Osteoblast (primary cell): Measurements from ENCODE around the gene RTTN. TPM values are rescaled to one million over a fixed set of nuclear protein-coding genes. Genes with fewer than 3 reads are reported as not detected.

ENCODE experiments used
- DNase-seq: peaks from one replicate; pipeline ENCODE4 v3.0.0; 2011; ENCODE audit warnings: low spot score, mixed read lengths; ENCODE audit not compliant: insufficient read length; ENCODE audit errors: missing footprints
- H2AFZ ChIP-seq: 2 replicates; pipeline ENCODE4 v1.6.0; 2011; ENCODE audit warnings: mild to moderate bottlenecking, low read length
- H3K27ac ChIP-seq: 2 replicates; pipeline ENCODE4 v1.5.1; 2011; ENCODE audit warnings: mild to moderate bottlenecking, low read depth, low read length, moderate library complexity
- H3K27me3 ChIP-seq: 2 replicates; pipeline ENCODE4 v1.6.0; 2012; ENCODE audit warnings: mild to moderate bottlenecking, control low read depth, inconsistent platforms, low read length, moderate library complexity; ENCODE audit not compliant: insufficient read depth
- H3K36me3 ChIP-seq: 2 replicates; pipeline ENCODE4 v1.5.1; 2011; ENCODE audit warnings: mild to moderate bottlenecking, low read length, control low read depth, moderate library complexity; ENCODE audit not compliant: insufficient read depth
- H3K4me1 ChIP-seq: 2 replicates; pipeline ENCODE4 v1.5.1; 2011; ENCODE audit warnings: mild to moderate bottlenecking, low read length, control low read depth, moderate library complexity; ENCODE audit not compliant: insufficient read depth
- H3K4me2 ChIP-seq: 2 replicates; pipeline ENCODE4 v1.6.0; 2011; ENCODE audit warnings: mild to moderate bottlenecking, low read length; ENCODE audit not compliant: insufficient read depth
- H3K4me3 ChIP-seq: fragments of 200-600 bp; sonication (generic); 3 replicates; pipeline ENCODE4 v1.5.1; 2012; ENCODE audit warnings: mild to moderate bottlenecking, low read length, inconsistent platforms; ENCODE audit not compliant: insufficient read depth
- H3K79me2 ChIP-seq: 2 replicates; pipeline ENCODE4 v1.6.0; 2012; ENCODE audit warnings: mild to moderate bottlenecking, low read length, control low read depth, inconsistent platforms; ENCODE audit not compliant: insufficient read depth
- H3K9me3 ChIP-seq: 2 replicates; pipeline ENCODE4 v1.5.1; 2011; ENCODE audit warnings: low read depth, low read length, control low read depth
- H4K20me1 ChIP-seq: 2 replicates; pipeline ENCODE4 v1.6.0; 2012; ENCODE audit warnings: mild to moderate bottlenecking, low read length, control low read depth; ENCODE audit not compliant: insufficient read depth
- total RNA-seq: library from RNA; depleted of rRNA; stranded (reverse); fragments of >200 nt; gene quantifications from 2 replicates; pipeline ENCODE4 v1.2.3, GENCODE V29; 2012
- TF ChIP-seq, protein P1 (sequence below): IDR thresholded peaks from 2 replicates; pipeline ENCODE4 v1.5.1; 2011; ENCODE audit warnings: mild to moderate bottlenecking, low read depth, low read length, moderate library complexity; ENCODE audit errors: extremely low read depth

Gene RTTN
- total RNA-seq, 1 donor: 11.2 TPM

DNA sequence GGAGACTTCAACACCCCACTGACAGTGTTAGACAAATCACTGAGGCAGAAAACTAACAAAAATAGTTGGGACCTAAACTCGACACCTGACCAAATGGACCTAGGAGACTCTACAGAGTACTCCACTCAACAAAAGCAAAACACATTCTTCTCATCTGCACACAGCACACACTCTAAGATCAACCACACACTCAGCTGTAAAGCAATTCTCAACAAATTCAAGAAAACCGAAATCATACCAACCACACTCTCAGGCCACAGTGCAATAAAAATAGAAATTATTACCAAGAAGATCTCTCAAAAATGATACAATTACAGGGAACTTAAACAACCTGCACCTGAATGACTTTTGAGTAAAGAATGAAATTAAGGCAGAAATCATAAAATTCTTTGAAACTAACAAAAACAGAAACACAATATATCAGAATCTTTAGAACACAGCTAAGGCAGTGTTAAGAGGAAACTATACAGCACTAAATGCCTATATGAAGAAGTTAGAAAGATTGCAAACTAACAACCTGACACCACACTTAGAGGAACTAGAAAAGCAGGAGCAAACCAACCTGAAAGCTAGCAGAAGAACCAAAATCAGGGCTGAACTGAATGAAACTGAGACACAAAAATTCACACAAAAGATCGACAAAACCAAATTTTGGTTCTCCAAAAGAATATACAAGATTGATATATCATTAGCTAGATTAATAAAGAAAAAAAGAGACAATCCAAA lies 46.3 kb downstream of the RTTN start:
- TF ChIP-seq, protein P1, sequence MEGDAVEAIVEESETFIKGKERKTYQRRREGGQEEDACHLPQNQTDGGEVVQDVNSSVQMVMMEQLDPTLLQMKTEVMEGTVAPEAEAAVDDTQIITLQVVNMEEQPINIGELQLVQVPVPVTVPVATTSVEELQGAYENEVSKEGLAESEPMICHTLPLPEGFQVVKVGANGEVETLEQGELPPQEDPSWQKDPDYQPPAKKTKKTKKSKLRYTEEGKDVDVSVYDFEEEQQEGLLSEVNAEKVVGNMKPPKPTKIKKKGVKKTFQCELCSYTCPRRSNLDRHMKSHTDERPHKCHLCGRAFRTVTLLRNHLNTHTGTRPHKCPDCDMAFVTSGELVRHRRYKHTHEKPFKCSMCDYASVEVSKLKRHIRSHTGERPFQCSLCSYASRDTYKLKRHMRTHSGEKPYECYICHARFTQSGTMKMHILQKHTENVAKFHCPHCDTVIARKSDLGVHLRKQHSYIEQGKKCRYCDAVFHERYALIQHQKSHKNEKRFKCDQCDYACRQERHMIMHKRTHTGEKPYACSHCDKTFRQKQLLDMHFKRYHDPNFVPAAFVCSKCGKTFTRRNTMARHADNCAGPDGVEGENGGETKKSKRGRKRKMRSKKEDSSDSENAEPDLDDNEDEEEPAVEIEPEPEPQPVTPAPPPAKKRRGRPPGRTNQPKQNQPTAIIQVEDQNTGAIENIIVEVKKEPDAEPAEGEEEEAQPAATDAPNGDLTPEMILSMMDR: no peak
- no peaks in the 10 kb centered on the region for H3K9me3 ChIP-seq
- DNase-seq: no peak
- no peaks in the 10 kb centered on the region for H3K27me3 ChIP-seq
- H3K4me3 ChIP-seq: no peak overlapping the region
- peaks cover 11% of the 10 kb centered on the region for H3K4me1 ChIP-seq
- no peak overlapping the region for H3K4me2 ChIP-seq
- H3K36me3 ChIP-seq: peaks cover 7% of the 10 kb centered on the region
- peaks cover 5% of the 10 kb centered on the region for H3K79me2 ChIP-seq
- no peak overlapping the region for H3K27ac ChIP-seq
- H4K20me1 ChIP-seq: no peaks in the 10 kb centered on the region
- H2AFZ ChIP-seq: no peak overlapping the region

DNA sequence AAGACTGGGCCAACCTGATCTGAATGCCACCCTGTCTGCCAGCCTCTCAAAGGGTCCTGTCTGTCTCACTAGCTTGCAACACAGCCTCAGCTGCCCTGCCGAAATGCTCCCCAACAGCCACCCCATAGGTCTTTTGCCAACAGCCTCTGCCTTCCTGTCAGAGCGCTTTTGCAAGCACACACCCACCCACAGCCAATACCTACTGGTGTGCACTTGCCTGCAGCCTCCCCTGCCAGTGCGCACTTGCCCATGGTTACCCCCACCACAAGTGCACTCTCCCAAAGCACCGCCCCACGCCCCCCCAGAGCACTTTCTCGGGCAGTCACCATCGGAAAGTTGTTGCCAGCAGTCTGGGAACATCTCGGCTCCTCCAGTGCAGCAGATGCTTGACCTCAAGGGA lies 48.6 kb downstream of the RTTN start:
- TF ChIP-seq, protein P1: no peak
- Histone ChIP-seq H3K4me3 (no peak overlapping the region), H3K36me3 (no peaks in the 10 kb centered on the region), H3K9me3 (no peaks in the 10 kb centered on the region), H3K27me3 (no peaks in the 10 kb centered on the region), H4K20me1 (no peaks in the 10 kb centered on the region), H3K79me2 (peaks cover 5% of the 10 kb centered on the region), H3K4me1 (peaks cover 13% of the 10 kb centered on the region), H2AFZ (no peak overlapping the region), H3K27ac (no peak overlapping the region), H3K4me2 (no peak overlapping the region)
- no peak for DNase-seq

DNA sequence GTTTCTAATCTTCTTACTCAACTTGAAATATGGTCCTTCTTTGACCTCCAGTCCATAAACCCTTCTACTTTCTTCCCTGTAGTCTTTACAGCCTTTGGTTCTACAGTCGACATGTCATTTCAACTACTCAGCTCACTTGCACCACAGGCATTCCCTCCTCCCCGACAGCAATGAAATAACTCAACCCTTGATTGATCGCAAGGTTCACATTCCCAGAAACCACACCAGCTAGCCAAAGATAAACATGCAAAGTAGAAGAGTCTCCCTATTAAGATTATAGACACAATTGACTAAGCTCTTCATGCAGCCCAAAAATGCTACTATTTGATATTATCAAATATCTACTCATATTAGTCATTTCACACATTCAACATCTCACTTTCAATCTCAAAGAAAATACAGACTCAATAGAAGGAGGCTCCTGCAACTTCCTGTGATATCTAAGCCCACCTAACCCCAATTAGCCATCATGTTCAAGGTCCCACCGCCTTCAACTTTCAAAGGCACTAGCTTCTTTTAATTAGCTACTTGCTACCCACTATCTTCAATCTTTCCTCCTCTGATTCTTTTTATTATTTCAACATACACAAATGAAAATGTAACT lies 50.8 kb downstream of the RTTN start:
- peaks cover 3% of the 10 kb centered on the region for H3K36me3 ChIP-seq
- TF ChIP-seq, protein P1: no peak
- H3K4me2 ChIP-seq: peak overlapping the region; percentile 34
- no peak overlapping the region for H3K4me3 ChIP-seq
- no peaks in the 10 kb centered on the region for H4K20me1 ChIP-seq
- no peak overlapping the region for H3K27ac ChIP-seq
- no peaks in the 10 kb centered on the region for H3K9me3 ChIP-seq
- DNase-seq: no peak
- H3K79me2 ChIP-seq: peaks cover 5% of the 10 kb centered on the region
- H3K27me3 ChIP-seq: no peaks in the 10 kb centered on the region
- H2AFZ ChIP-seq: no peak overlapping the region
- H3K4me1 ChIP-seq: peaks cover 13% of the 10 kb centered on the region

DNA sequence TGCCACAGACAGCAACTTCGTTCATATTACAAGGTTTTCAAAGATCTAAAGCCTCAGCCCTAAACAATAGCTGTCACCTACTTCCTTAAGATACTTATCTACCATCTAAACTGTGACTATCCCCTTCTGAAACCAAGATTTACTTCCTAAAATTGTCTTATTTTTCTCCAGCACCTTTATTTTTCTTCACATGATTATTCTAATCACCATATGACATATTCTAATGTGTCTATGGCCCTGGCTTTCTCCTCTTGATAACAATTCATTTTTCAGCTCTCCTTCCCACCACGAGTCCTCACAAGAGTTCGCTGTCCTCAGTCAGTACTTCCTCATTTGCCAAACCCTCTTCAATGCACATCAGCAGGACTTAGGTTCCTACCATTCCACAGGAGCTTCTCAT lies 53.9 kb downstream of the RTTN start:
- H2AFZ ChIP-seq: no peak overlapping the region

More for the DNA sequence above, 53.9 kb downstream of the RTTN start:
- Histone ChIP-seq H4K20me1 (no peaks in the 10 kb centered on the region), H3K36me3 (peaks cover 3% of the 10 kb centered on the region), H3K27ac (no peak overlapping the region), H3K4me2 (no peak overlapping the region), H3K4me1 (peaks cover 13% of the 10 kb centered on the region), H3K27me3 (no peaks in the 10 kb centered on the region), H3K79me2 (no peaks in the 10 kb centered on the region), H3K4me3 (no peak overlapping the region), H3K9me3 (no peaks in the 10 kb centered on the region)
- TF ChIP-seq, protein P1: no peak
- DNase-seq: no peak
